ENCODE measurements around the gene DHRS1. TPM values are rescaled to one million over a fixed set of nuclear protein-coding genes. Genes with fewer than 3 reads are reported as not detected.

Gene DHRS1
- total RNA-seq, 1 donor: 10.4 TPM

DNA sequence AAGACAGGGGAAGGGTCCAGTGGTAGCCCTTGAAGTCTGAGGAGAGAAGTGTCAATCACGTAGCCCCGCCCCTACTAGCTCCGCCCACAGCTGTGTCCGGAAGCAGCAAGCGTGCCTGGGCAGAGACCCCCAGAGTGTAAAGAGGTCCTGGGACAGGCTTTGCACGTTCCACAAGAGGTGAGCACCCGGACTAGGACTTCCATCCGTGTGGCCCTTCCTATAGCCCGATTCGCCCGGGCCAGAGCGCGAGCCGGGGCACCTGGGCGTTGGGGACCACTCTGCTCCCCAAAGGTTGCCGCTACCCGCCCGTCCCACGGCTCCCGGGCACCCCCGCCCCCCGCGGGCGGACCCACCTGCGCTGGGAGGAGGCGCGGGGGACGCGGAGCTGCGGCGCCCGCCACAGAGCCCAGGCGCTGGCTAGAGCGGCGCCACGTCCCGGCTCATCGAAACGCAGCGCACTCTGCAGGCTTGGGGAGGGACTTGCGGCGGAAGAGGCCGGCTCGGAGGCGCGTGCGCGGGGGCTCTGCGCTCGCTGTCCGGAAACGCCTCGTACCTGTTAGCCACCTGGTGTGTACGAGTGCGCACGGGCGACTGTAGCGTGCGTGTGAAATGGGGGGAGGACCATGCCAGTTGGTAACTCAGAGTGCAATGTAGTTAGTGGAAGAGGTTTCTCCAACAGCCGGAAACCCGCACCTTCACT, 28.3 kb downstream of the DHRS1 start, which contains the start of gene RABGGTA:
RABGGTA (minus strand) TSS at position 464 of the 700 bp plus-strand sequence. CDS start 482 bp downstream, outside the sequence.
- Histone ChIP-seq H3K4me1 (ENCODE audit: insufficient read depth, low read length) (peaks cover 54% of the 10 kb centered on the region), H3K4me3 (ENCODE audit: low read length) (peak within 1 kb of the TSS; percentile 92), H3K27me3 (ENCODE audit: insufficient read depth, low read length) (no peaks in the 10 kb centered on the region), H3K9me3 (ENCODE audit: low read depth, low read length) (no peaks in the 10 kb centered on the region)

DNA sequence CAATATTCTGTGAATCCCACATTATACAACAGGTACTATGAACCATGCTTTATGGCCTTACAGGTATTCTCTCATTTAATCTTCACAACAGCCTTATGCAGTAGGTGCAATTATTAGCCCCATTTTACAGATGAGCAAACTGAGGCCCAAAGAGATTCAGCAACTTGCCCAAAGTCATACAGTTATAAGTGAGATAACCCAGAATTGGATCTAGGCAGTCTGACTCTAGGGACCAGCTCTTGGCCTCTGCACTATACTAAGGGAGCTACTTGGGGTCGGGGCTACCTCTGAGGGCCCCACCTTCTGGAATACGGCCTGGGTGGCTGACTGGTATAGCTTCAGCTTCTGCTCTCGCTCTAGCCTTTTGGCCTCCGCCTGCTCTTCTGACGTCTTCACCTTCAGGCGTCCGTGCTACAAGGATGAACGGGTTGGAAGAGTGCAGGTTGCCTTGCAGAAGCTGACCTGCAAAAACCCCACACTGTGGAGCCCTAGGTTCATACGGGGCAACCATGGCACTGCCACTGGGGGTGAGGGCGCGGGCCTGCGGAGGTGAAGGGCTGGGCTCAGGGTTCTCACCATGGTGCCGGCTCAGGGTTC, 28.9 kb downstream of the DHRS1 start:
- H3K4me3 ChIP-seq (ENCODE audit: low read length): peak overlapping the region; percentile 92
- peaks cover 48% of the 10 kb centered on the region for H3K4me1 ChIP-seq (ENCODE audit: insufficient read depth, low read length)
- H3K27me3 ChIP-seq (ENCODE audit: insufficient read depth, low read length): no peaks in the 10 kb centered on the region
- no peaks in the 10 kb centered on the region for H3K9me3 ChIP-seq (ENCODE audit: low read depth, low read length)

DNA sequence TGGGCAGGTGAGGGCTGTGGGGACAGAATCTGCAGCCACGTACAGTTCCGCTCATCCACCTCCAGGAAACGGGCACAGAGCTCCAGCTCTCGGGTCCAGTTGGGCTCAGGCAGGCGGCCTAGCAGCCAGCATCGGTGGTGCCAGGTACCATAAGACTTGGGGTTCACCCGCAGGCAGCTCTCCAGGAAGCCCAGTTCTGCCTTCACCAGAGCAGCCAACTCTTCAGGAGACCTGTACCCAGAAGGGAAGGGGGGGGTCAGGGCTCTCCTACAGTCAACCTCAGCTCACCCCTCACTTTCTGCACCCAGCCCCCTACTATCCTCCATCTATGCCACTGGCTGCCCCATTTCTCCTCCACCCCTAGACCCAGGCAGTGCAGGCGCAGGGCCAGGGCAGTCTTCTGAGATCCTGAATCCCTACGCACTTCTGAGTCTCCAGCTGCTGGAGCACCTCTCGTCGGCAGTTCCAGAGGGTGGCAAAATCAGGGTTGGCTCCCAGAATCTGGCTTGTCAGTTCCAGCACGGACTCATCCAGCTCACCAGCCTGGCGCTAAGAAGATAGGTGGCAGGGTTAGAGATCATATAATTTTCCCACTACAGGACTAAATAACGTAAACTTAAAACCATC, 29.6 kb downstream of the DHRS1 start:
- Histone ChIP-seq H3K9me3 (ENCODE audit: low read depth, low read length) (no peaks in the 10 kb centered on the region), H3K4me3 (ENCODE audit: low read length) (no peak overlapping the region), H3K27me3 (ENCODE audit: insufficient read depth, low read length) (no peaks in the 10 kb centered on the region), H3K4me1 (ENCODE audit: insufficient read depth, low read length) (peaks cover 41% of the 10 kb centered on the region)

DNA sequence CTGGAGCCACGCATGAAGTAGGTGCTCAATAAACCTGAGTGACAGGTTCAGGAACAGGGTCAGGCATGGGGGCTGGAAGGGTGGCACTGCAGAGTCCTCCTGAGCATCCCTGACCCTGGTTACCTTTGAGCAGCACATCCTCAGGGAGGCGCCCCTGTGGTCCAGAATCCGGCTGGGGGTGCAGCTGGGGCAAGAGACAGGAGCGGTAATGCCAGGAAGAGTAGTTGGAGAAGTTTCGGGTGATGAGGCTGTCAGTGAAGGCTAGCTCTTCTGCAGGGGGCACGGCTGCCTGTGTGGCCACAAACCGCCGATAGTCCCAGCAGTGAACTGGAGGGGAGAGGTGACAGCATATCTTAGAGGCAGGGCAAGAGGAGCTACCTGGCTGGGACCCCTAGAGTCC, 30.2 kb downstream of the DHRS1 start:
- Histone ChIP-seq H3K27me3 (ENCODE audit: insufficient read depth, low read length) (no peaks in the 10 kb centered on the region), H3K9me3 (ENCODE audit: low read depth, low read length) (no peaks in the 10 kb centered on the region)

DNA sequence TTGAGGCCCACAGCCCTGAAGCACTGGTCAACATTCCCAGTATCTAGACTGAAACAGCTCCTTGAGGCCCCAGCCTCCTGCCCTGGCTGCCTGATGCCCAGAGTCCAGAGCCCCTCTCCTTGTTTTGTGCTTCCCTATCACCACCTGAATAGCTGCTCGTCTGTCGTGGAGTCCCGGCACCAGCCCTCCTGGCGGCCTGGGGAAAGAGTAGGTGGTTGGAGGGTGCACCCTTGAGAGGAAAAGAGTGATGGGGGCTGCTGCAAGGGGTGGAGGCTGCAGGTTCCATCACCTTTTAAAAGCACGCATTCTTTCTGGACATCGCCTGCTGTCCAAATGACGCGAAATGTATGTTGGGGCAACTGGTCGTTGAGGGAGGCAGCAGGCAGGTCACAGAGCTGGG, 31.4 kb downstream of the DHRS1 start:
- Histone ChIP-seq H3K4me3 (ENCODE audit: low read length) (no peak overlapping the region), H3K9me3 (ENCODE audit: low read depth, low read length) (no peaks in the 10 kb centered on the region), H3K27me3 (ENCODE audit: insufficient read depth, low read length) (no peaks in the 10 kb centered on the region), H3K4me1 (ENCODE audit: insufficient read depth, low read length) (peaks cover 23% of the 10 kb centered on the region)

More for the DNA sequence above, 30.2 kb downstream of the DHRS1 start:
- Histone ChIP-seq H3K4me1 (ENCODE audit: insufficient read depth, low read length) (peaks cover 35% of the 10 kb centered on the region), H3K4me3 (ENCODE audit: low read length) (no peak overlapping the region)

DNA sequence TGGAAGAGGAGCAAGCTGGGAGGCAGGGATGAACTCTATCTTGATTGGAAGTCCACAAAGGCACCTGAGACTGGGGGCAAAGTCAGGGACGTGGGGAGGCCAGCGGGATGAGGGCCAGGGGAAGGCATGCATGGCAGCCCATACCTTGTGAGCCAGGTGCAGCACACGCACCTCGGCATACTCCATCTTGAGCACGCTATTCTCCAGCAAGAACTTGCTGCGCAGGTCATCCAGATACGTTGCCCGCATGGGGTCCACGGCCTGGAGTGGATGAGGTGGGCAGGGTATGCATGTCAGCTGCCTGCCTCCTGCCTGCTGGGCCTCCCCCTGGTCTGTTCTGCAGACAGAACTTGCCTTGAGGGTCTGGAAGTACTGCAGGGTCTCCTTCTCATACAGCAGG, 32.1 kb downstream of the DHRS1 start:
- Histone ChIP-seq H3K27me3 (ENCODE audit: insufficient read depth, low read length) (no peaks in the 10 kb centered on the region), H3K4me3 (ENCODE audit: low read length) (no peak overlapping the region), H3K4me1 (ENCODE audit: insufficient read depth, low read length) (peaks cover 16% of the 10 kb centered on the region), H3K9me3 (ENCODE audit: low read depth, low read length) (no peaks in the 10 kb centered on the region)

DNA sequence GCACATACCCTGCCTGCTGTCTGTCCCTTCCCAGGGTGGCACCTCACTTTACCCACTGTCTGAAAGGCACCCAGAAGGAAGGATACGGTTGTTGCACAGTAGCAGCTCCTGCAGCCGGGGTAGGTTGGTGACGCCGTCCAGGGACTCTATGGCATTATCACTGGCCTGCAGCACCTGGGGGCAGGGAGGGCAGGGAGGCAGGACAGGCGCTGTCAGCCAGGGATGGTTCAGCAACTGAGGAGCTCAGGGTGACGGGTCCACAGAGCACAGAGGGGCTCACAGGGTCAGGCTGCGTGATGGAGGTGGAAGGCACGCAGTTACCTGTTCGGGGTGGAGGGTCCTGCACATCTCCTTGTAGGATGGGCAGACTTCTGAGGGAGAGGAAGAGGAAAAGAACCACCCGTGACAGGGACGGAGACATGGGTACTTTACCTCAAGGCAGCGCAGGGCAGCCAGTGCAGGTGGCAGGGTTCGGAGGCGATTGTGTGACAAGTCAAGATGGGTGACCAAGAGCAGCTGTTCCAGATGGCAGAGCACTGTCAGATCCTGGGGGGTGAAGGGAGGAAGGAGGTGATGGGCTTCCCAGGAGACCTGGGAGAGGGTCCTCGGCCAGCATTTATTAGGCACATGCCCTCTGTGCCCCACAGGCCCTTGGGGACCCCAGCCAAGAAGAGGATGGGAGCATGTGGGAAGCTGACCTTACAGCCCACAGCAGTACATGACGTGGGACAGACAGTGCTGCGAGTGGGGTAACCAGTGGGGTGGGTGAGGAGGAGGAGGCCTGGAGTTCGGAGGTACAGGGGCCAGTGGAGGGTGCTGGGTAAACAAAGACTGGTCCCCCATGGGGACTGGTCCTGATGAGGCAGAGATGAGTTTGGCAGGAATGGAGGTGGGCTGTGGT, 33.0 kb downstream of the DHRS1 start:
- Histone ChIP-seq H3K27me3 (ENCODE audit: insufficient read depth, low read length) (no peaks in the 10 kb centered on the region), H3K4me1 (ENCODE audit: insufficient read depth, low read length) (peaks cover 7% of the 10 kb centered on the region), H3K4me3 (ENCODE audit: low read length) (no peak overlapping the region), H3K9me3 (ENCODE audit: low read depth, low read length) (no peaks in the 10 kb centered on the region)

DNA sequence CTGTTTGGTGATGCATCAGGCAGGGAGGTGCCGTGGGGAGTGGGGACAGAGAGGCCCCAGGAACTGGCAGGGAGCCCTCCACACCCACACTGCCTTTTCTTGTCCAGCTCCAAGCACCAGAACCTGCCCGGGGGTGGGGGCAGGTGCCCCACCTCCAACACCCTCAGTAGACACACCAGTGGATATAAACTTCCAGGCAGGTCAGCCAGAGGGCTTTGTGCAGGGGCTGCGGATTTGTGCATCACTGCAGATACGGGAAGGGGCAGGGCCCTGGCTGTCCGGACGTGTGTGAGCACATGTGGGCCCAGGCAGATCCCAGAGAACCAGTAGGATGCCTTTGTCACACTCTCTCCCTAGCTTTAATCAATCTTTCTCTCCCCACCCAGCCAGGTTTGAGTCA, 35.3 kb downstream of the DHRS1 start:
- no peaks in the 10 kb centered on the region for H3K9me3 ChIP-seq (ENCODE audit: low read depth, low read length)
- H3K27me3 ChIP-seq (ENCODE audit: insufficient read depth, low read length): no peaks in the 10 kb centered on the region
- H3K4me1 ChIP-seq (ENCODE audit: insufficient read depth, low read length): no peaks in the 10 kb centered on the region
- H3K4me3 ChIP-seq (ENCODE audit: low read length): no peak overlapping the region

DNA sequence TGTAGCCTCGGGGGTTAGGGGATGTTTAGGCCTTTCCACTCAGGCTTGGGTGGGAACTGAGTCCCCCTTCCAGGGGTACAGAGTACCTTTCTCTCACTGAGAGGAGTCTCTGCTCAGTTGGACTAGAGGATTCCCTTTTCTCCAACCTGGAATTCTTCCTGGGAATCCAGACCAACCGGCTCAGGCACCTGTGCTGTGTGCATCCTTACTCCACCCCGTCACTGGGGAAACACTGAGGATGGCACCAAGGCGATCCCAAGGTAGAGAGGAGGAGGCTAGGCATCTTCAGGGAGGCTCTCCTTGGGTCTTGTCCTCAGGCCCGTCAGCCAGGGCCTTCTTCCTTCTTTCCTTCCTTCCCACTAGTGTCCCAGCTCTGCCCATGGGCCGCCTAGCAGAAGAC, 35.7 kb downstream of the DHRS1 start:
- Histone ChIP-seq H3K4me3 (ENCODE audit: low read length) (no peak overlapping the region), H3K9me3 (ENCODE audit: low read depth, low read length) (no peaks in the 10 kb centered on the region), H3K27me3 (ENCODE audit: insufficient read depth, low read length) (no peaks in the 10 kb centered on the region), H3K4me1 (ENCODE audit: insufficient read depth, low read length) (no peaks in the 10 kb centered on the region)

DNA sequence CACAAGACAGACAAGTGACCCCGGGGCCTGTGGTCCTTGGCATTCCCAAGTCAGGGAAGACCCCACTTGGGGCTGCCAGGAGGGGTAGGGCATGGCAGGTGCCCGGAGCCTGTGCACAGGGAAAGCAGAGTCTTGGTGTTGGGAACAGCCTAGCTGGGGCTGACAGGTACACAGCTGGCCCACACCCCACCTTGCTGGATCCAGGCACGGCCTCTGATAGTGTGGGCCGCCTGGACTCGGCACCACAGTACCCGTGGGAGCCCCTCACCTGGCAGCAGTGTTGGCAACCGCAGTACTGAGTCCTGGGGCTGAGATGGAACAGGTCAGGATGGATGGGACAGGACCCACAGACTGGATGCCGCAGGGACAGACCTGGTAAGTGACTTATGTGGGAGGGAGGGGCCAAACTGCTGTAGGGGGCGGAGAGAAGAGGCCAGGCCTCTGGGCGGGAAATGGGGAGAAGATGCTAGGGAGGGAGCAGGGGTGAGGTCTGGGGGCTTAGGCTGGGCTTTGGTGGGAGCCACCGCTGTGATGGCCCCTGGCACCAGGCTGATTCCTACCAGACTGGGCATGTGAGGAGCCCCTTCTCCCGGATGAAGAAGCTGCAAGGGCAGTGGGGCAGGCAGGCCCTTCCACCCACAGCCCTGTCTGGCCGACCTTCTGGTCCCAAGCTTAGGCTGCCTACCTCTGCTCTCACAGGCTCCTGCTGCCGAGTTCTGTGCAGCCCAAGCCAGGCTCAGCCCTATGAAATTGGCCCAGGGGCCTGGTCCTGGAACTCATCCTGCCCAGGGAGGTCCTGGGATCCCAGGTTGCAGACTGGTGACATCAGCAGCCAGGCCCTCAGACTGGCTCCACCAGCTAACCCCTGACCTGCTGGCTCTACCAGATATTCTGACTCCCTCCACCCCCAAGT, 36.5 kb downstream of the DHRS1 start, which contains the start of gene TGM1:
TGM1 (minus strand) TSS at position 357 of the 913 bp plus-strand sequence. CDS start 825 bp downstream, outside the sequence.
- H3K4me1 ChIP-seq (ENCODE audit: insufficient read depth, low read length): no peaks in the 10 kb centered on the region
- no peaks in the 10 kb centered on the region for H3K9me3 ChIP-seq (ENCODE audit: low read depth, low read length)
- H3K27me3 ChIP-seq (ENCODE audit: insufficient read depth, low read length): no peaks in the 10 kb centered on the region
- no peak within 1 kb of the TSS for H3K4me3 ChIP-seq (ENCODE audit: low read length)

DNA sequence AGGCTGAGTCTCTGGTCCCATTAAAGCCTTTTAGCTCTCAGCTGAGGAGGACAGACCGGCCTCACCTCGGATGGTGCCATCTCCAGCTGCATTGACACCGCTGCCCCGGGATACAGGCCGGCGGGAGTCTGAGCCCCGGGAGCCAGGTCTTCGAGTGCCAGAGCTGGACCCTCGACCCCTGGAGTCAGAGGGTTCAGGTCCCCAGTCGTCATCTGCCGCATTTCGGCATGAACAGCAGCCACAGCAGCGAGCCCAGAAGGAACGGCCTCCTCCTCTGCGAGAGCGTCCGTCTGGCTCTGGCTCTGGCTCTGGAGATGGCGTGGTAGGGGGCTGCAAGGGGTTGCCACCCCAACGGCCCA, 37.6 kb downstream of the DHRS1 start:
- no peaks in the 10 kb centered on the region for H3K9me3 ChIP-seq (ENCODE audit: low read depth, low read length)
- H3K4me1 ChIP-seq (ENCODE audit: insufficient read depth, low read length): no peaks in the 10 kb centered on the region
- H3K4me3 ChIP-seq (ENCODE audit: low read length): no peak overlapping the region
- no peaks in the 10 kb centered on the region for H3K27me3 ChIP-seq (ENCODE audit: insufficient read depth, low read length)

DNA sequence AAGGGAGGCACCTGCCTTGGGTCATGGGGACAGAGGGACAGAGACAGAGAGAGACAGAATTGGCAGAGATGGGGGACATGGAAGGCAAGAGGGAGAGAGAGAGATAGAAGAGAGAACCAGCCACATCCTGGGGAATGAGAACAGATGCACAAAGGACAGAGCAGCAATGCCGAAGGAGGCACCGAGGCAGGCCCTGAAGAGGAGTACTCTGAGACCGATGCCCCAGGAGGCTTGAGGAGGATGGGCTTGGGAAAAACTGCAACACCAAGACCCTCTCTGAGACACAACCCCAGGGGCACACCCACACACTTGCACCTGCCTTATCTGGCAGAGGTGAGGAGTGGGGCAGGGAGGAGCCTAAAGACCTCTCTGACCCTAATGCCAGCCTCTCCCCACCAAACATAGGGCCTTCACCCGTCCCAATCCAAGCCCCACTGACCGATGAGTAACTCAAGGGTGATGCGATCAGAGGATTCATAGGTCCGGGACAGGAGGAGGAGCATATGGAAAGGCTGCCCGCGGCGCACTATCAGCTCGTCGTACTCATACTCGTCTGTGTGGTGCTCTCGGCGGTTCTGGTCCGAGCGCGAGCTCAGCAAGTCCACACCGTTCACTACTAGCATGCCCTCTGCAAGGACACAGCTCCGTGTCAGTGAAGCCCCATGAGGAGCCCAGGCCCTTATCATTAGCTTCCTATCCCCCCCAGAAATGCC, 38.2 kb downstream of the DHRS1 start:
- no peaks in the 10 kb centered on the region for H3K4me1 ChIP-seq (ENCODE audit: insufficient read depth, low read length)
- no peak overlapping the region for H3K4me3 ChIP-seq (ENCODE audit: low read length)
- H3K9me3 ChIP-seq (ENCODE audit: low read depth, low read length): no peaks in the 10 kb centered on the region
- no peaks in the 10 kb centered on the region for H3K27me3 ChIP-seq (ENCODE audit: insufficient read depth, low read length)

DNA sequence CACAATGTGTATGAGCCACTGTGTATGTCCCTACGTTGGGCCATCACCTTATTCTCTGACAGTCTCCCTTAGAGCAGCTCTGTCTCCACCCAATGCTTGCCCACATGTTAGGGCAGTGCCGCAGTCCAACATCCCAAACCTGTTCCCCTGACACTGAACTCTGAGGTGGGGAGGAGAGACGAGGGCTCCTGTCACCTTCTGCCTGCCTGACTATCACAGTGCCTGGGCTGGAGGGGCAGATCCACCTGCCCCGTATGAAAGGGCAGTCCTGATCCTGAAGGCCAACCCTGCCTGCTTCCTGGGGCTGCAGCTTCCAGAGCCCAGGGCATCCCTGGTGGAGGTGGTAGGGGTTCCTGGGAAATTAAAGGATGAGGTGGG, 38.8 kb downstream of the DHRS1 start:
- no peaks in the 10 kb centered on the region for H3K9me3 ChIP-seq (ENCODE audit: low read depth, low read length)
- no peak overlapping the region for H3K4me3 ChIP-seq (ENCODE audit: low read length)
- no peaks in the 10 kb centered on the region for H3K27me3 ChIP-seq (ENCODE audit: insufficient read depth, low read length)
- H3K4me1 ChIP-seq (ENCODE audit: insufficient read depth, low read length): no peaks in the 10 kb centered on the region
